KG1 (cell line): ENCODE measurements around the gene CGNL1.

Source experiments
- DNase-seq: peaks from one replicate; lab custom pipeline; 2025; lab: John Stamatoyannopoulos, UW

Gene CGNL1

DNA sequence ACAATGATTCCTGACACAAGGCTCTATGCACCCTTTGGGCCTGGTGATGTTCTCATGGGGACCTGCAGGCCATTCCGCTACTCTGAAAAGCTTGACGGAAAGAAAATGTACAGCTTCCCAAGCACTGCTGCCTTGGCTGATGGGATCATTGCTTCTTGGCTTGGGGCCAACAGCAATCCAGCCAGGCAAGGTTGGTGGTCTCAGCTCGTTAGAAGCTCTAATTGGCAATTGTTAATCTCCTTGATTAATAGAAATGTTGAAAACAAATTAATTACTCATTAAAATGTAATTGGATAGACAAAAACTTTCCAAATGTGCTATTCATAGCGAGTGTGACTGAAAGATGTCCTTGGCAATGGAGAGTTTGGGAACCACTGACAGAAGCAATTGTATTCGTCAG lies 199.1 kb downstream of the CGNL1 start:
- no peak for DNase-seq

DNA sequence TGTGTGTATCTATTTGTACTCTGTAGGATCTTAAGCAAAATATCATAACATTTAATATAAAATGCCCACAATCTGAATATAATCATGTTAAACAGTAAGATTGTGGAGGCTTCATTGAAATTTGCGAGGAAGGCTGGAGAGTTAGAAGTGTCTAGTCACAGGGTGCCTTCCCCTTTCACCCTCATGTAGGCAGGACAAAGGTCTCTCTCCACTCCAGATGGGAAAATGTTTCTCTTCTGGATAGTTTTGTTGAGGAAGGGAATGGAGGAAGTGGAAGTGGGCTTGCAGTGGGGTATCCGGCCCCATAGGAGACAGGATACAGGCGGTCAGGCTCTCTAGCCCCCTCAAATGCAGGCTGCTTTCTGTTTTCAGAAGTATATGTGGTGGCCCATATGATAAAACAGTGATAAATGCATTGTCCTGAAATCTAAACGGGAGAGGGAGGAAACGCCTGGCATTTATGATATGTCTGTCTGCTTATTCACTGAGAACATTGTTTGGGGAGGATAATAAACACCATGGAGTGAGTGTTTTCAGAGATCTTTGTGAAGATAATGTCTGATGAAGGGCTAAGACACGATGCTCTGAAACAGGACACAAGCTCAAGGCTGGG lies 202.1 kb downstream of the CGNL1 start:
- DNase-seq, result no peak

DNA sequence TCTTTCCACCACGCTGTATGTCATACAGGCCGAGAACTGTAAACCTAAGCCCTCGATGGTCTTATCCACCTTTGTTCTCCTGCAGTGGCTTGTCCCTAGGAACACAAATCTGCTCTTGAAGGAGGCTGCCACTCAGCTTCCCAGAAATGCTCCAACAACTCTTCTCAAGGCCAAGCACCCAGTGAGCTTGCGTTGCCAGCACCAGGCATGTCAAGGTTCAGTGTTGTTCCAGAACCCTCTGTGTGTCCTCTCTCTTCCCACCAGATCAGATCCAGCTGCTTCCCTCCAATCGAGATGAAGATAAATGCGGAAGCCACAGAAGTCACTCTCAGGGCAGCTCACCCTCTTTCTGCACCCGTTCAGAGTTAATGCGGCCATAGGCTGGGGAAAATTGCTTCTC lies 204.1 kb downstream of the CGNL1 start:
- DNase-seq, result no peak

- DNase-seq, result no peak
Measured at GRCh38 chr15:57580866-57581265, 204.6 kb downstream of the CGNL1 start.

DNA sequence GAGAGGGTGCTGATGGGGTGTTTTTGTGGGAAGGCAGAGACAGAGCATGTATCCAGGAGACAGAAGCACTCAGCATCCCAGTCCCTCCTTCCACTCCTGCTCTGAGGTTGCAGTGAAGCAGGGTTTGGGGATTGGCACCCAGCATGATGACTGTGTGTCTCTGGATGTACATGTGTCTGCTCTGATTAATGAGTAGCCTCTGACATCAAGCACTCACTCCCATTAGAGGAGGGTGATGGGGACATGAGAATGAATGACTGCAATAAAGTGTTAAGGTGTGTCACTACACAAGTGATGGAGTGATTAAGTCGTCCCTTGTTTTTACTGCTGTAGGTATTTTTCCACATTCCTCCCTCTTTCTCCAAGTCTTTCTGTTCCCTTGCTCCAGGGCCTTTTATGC lies 205.8 kb downstream of the CGNL1 start:
- no peak for DNase-seq

DNA sequence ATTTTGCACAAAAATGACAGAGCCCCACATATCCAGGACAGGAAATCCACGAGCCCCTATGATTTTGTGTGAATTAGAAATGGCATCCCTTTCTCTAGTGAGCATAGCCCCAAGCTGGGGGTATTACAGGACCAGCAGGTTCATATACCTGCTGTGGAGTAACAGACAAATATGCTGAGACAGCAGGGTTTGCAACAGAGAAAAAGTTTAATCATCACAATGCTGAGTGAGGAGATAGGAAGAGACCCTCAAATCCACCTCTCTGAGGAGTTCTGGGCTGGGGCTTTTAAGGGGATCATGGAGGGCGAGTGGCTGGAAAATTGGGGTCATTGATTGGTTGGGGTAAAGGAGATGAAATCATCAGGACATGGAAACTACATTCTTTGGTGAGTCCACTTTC lies 207.0 kb downstream of the CGNL1 start:
- no peak for DNase-seq

DNA sequence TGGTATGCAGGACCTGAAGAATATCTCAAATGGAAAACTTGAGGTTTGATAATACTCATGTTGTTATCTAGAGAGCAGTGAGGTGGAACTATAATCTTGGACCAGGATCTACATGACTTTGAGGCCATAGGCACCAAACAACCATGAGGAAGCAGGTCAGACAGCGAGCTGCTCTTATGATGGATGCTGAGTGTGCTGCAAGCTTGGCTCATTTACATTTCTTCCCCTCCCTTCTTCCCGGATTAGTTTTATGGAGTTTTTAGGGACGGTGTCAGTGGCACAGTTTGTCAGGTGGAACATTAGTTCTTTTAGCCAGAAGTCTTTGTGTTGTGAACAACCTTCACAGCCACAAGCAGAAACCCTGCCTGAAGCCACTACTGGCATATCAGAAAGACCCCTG lies 207.4 kb downstream of the CGNL1 start:
- no peak for DNase-seq

DNA sequence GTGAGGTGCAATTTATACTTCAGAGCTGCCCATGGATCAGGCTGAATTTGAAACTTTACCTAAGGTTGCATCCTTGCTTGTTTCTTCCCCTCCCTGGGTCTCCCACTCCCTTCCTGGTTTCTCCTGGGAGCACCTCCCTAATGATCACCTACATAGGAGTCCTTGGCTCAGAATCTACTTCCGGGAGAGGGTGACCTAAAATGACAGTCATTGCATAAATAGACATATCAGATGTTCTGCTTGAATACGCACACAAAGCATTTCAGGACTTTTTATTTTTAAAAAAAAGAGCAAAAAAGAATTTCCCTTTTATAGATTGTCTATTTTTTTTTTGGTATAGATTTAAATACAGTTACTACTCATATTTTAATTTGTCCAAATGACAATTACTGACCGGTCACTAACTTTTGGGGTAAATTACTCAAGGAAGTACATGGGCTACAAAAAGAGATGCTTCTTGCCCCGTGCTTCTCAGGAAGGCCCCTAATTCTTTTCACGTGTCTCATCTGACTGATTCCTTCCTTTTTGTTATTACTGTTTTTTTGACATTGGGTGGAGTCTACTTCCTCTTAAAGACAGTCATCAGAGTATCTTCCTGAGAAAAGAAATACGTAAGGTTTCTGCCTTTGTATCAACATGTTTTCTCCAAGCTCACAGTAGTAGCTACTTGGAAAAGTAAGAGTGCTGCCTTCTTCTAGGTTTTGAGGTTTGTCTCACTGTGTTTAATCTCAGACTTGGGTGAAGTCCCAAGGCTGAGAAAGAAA lies 210.5 kb downstream of the CGNL1 start:
- DNase-seq, result no peak

- no peak for DNase-seq
Measured at GRCh38 chr15:57589281-57589680, 213.0 kb downstream of the CGNL1 start.

- no peak for DNase-seq
Measured at GRCh38 chr15:57589754-57590153, 213.4 kb downstream of the CGNL1 start.

DNA sequence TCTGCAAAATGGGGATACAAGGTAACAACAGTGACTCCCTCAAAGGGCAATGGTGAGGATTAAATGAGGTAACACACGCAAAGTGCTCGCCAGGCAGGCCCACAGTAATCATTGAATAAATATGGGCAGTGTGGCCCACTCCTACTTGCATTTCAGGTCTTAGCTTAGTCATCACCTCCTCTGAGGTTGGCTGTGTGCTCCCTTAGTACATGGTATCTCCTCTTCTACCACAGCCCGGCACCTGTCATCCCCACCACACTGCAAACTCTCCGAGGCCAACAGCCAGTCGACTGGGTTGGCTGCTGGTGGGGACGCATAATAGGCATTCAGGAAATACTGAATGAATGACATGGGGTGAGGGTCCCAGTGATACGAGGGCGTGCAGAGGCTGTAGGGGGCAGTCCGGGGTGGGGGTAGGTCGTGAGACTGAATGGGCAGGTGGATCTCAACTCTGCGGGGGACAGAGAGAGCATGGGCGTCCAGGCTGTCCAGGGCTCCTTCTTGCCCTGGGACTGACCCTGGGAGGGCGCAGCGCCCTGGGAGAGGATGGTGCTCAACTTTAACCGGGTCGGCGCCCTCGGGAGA lies 215.0 kb downstream of the CGNL1 start:
- no peak for DNase-seq

DNA sequence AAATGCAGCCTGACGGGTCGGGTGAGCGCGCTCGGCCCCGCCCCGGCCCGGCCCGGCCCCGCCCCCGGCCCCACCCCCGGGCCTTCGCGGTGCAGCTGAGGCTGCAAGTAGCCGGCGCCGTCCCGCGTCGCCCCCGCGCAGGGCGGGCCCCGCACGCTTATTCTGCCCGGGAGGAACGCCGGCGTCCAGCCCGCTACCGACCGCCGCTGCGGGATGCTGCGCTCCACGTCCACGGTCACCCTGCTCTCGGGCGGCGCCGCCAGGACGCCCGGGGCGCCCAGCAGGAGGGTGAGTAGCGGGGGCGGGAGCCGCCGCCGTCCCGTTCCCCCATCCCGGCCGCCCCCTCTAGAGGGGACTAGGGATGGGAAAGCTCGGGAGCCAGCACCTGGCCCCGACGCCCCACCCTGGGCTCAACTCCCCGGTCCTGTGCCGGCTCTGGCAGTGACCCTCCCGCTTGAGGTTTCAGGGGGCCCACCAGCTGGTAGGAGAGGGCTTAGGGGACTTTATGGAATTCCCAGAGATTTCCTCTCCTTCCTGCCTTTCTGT lies 215.6 kb downstream of the CGNL1 start, which contains the start of gene MYZAP:
Gene MYZAP (plus strand): TSS at position 83 of the 546 bp plus-strand sequence. CDS start 131 bp downstream, at position 214.
- DNase-seq, result no peak

DNA sequence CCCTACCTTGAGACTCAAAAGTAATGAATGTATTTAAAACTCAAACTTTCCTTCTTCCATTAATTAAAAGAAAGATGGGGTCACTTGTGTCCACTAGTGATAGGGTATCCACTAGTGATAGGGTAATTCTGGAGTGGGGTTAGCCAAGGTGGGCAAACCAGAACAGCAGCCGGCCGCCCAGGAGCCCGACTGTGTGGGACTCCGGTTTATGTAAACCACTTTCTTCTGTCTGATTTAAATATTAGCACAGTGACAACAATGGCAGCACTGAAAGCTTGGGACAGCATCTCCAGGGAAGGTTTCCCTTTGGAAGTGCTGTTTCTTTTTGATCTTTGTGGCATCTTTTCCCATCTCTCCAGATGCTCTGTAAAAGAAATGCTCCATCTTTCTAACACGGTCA lies 216.1 kb downstream of the CGNL1 start:
- no peak for DNase-seq

DNA sequence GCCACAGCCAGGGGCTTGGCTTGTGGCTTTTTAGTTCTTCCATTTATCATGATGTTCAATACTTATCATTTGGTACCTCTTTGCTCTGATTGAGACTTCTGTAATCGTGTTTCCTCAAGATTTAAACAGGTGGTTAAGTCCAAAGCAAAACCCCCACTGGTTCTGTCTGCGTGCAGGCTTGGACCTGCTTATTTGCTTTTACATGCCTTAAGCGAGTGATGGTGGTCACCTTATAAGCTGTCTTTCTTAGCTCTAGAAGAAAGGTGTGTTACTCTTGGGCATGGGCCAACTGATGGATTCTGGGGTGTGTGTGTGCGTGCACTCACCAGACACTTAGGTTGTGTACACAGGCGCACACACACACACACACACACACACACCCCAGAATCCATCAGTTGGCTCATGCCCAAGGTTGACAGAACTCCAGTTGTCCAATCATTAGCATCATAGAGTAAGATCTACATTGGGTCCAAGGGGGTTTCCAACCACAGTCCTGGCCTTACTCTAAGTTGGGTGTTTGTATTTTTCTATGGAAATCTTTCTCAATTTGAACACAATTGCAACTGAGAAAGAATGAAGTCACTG lies 216.6 kb downstream of the CGNL1 start:
- no peak for DNase-seq

GRCh38 chr15:57594479-57594878 lies 218.2 kb downstream of the CGNL1 start:
- DNase-seq, result no peak

- no peak for DNase-seq
Measured at GRCh38 chr15:57595011-57595866, 218.9 kb downstream of the CGNL1 start.

- no peak for DNase-seq
Measured at GRCh38 chr15:57596301-57596855, 220.1 kb downstream of the CGNL1 start.

- no peak for DNase-seq
Measured at GRCh38 chr15:57596978-57597377, 220.7 kb downstream of the CGNL1 start.

DNA sequence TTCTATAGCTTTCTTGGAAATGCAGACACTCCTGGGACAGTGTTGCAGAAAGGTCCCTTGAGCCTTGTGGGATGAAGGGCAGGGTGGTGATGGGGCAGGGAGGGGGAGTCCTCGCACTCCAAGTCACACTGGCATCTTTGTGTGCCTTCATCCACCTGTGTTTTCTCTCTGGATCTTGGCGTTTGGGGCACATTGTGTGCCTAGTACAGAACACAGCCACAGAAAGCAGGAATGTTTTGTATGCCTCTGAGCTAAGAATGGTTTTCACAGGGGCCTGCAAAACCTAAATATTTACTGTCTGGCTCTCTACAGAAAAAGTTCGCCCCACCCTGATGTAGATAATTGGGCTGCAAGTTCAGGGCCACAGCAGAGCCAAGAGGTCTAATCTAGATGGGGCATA lies 221.1 kb downstream of the CGNL1 start:
- no peak for DNase-seq

DNA sequence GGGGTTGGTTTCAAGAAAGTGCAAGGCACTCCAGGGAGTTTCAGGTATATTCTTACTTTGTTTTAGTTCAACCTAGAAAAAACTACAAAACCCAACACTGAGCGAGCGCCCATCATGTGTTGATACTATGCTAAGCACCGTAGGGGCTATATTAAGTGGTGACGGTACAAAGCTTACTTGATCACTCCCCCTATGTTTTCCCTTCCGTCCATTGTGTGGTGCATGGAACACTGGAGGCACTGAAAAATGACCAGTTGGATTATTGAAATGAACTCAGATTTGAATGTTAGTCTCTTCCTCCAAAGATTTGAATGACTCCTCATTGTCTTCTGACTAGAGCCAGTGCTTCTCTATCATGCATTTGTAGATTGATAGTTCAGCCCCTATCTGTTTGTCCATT lies 222.0 kb downstream of the CGNL1 start:
- no peak for DNase-seq

GRCh38 chr15:57599296-57599810 lies 223.0 kb downstream of the CGNL1 start:
- DNase-seq, result no peak
